K562 (cell line): Measurements from ENCODE around the gene IL11. TPM values are rescaled to one million over a fixed set of nuclear protein-coding genes. Genes with fewer than 3 reads are reported as not detected.

Source experiments
- ATAC-seq: fragments of 200-7000 bp; cut with Tn5 transposase; 3 replicates; pipeline ENCODE4 v1.9.1; 2020; ENCODE audit warnings: moderate library complexity
- BruUV-seq: library from RNA; stranded (reverse); fragments of 400-500 nt; replicated peaks from 2 replicates; lab custom pipeline; 2021; lab: Mats Ljungman, UMichigan
- CTCF ChIA-PET: fragments of 300-600 bp; formaldehyde crosslinking; extraction: SDS; loops from one replicate; lab custom pipeline; 2021; ENCODE audit warnings: low intra/inter-chr PET ratio; lab: Yijun Ruan, JAX
- POLR2A ChIA-PET: fragments of 300-600, 350-650 bp; sonication (Branson Sonifier 250); formaldehyde crosslinking; extraction: SDS; loops from one replicate; lab custom pipeline; 2021; ENCODE audit warnings: antibody characterized with exemption, inconsistent platforms; lab: Yijun Ruan, JAX
- DNase-seq, 4 experiments: peaks; one replicate each; pipeline versions ENCODE4 v3.0.0 to v3.0.0-alpha.2; 2011 to 2018; ENCODE audit warnings: low spot score in 3 of 4, mixed read lengths in 3 of 4; ENCODE audit errors: extremely low read depth in 1 of 4
- FAIRE-seq: peaks from 2 replicates; lab custom pipeline; 2011; peaks lifted over from hg19 to GRCh38; lab: Jason Lieb, UNC
- H2AFZ ChIP-seq: 2 replicates; pipeline ENCODE4 v1.6.0; 2011; ENCODE audit warnings: low read depth, low read length, control low read depth, inconsistent platforms
- H3K27ac ChIP-seq: fragments of 200-600 bp; 3 replicates; pipeline ENCODE4 v1.8.0; 2011; ENCODE audit warnings: low read depth, mild to moderate bottlenecking, control low read depth, inconsistent platforms, low read length, moderate library complexity, mixed read lengths; ENCODE audit errors: extremely low read depth
- H3K27me3 ChIP-seq, 2 experiments: fragments of 300-600 bp in 1 of 2; 2 replicates in 1 of 2; 3 replicates in 1 of 2; pipeline versions ENCODE4 v1.6.0 to v1.8.0; 2011; ENCODE audit warnings: inconsistent platforms in 2 of 2, low read length in 2 of 2, mild to moderate bottlenecking in 1 of 2, mixed read lengths in 1 of 2, moderate library complexity in 1 of 2; ENCODE audit not compliant: control insufficient read depth in 2 of 2, insufficient read depth in 2 of 2
- H3K36me3 ChIP-seq: fragments of 300-600 bp; 3 replicates; pipeline ENCODE4 v1.8.0; 2011; ENCODE audit warnings: mild to moderate bottlenecking, low read length, inconsistent platforms; ENCODE audit not compliant: control insufficient read depth, insufficient read depth
- H3K4me1 ChIP-seq, 2 experiments: fragments of 200-600 bp in 1 of 2; replicated peaks in 1 of 2; 2 replicates in 1 of 2; 3 replicates in 1 of 2; pipeline versions ENCODE4 v1.5.1 to v1.8.0; 2011; ENCODE audit warnings: inconsistent platforms in 2 of 2, low read length in 2 of 2, mild to moderate bottlenecking in 1 of 2, mixed read lengths in 1 of 2, moderate library complexity in 1 of 2; ENCODE audit not compliant: control insufficient read depth in 2 of 2, insufficient read depth in 2 of 2
- H3K4me2 ChIP-seq: 2 replicates; pipeline ENCODE4 v1.6.1; 2011; ENCODE audit warnings: low read length, control low read depth, inconsistent platforms, mixed read lengths; ENCODE audit not compliant: insufficient read depth
- H3K4me3 ChIP-seq: fragments of 200-600 bp; sonication (generic), shearing (Covaris generic); 2 replicates; pipeline ENCODE4 v1.5.1; 2016; ENCODE audit warnings: control low read depth, inconsistent platforms
- H3K79me2 ChIP-seq: fragments of 200-600 bp; 3 replicates; pipeline ENCODE4 v1.8.0; 2011; ENCODE audit warnings: low read length, inconsistent platforms; ENCODE audit not compliant: control insufficient read depth, insufficient read depth
- H3K9ac ChIP-seq, 2 experiments: 2 replicates each; pipeline versions ENCODE4 v1.6.0 to v1.6.1; 2011; ENCODE audit warnings: low read depth in 2 of 2, low read length in 2 of 2, control low read depth in 1 of 2, inconsistent platforms in 1 of 2, mild to moderate bottlenecking in 1 of 2, mixed read lengths in 1 of 2; ENCODE audit not compliant: insufficient read depth in 1 of 2
- H3K9me1 ChIP-seq: one replicate; pipeline ENCODE4 v1.6.0; 2011; ENCODE audit warnings: inconsistent platforms, mild to moderate bottlenecking, low read length, moderate library complexity; ENCODE audit not compliant: control insufficient read depth, insufficient read depth
- H3K9me3 ChIP-seq: replicated peaks from 2 replicates; pipeline ENCODE4 v1.5.1; 2011; ENCODE audit warnings: low read depth, low read length, inconsistent platforms; ENCODE audit not compliant: control insufficient read depth, insufficient read depth
- H4K20me1 ChIP-seq: replicated peaks from 2 replicates; pipeline ENCODE4 v1.6.1; 2011; ENCODE audit warnings: low read length, inconsistent platforms, mixed read lengths; ENCODE audit not compliant: control insufficient read depth, insufficient read depth
- EHMT2 ChIP-seq: fragments of 450-650 bp; IDR thresholded peaks from 2 replicates; pipeline ENCODE4 v1.6.1; 2018; ENCODE audit warnings: antibody characterized with exemption
- HDAC1 ChIP-seq, 2 experiments: fragments of 450-650 bp; IDR thresholded peaks; 2 replicates each; pipeline ENCODE4 v1.6.1; 2016 to 2017; ENCODE audit warnings: inconsistent platforms in 1 of 2, mild to moderate bottlenecking in 1 of 2, moderate library complexity in 1 of 2
- NCOA6 ChIP-seq: fragments of 450-650 bp; IDR thresholded peaks from 2 replicates; pipeline ENCODE4 v1.6.1; 2017; ENCODE audit warnings: mild to moderate bottlenecking
- RFX1 ChIP-seq: fragments of 450-650 bp; IDR thresholded peaks from 2 replicates; pipeline ENCODE4 v1.6.1; 2016; ENCODE audit warnings: mild to moderate bottlenecking, moderate library complexity
- SREBF2 ChIP-seq: sonication (generic); formaldehyde crosslinking; IDR thresholded peaks from 2 replicates; pipeline ENCODE4 v1.4.0; 2020; ENCODE audit warnings: mild to moderate bottlenecking, missing genetic modification reagents
- TAF1 ChIP-seq: IDR thresholded peaks from 2 replicates; pipeline ENCODE4 v1.6.1; 2011; ENCODE audit warnings: mild to moderate bottlenecking, low read length, moderate library complexity; ENCODE audit not compliant: insufficient read depth, control insufficient read depth, severe bottlenecking; ENCODE audit errors: extremely low read depth
- WGBS: fragments of 100-300 bp; shearing (Covaris generic); methylation state at CpG from one replicate; pipeline ENCODE4 v1.1.6; 2016; ENCODE audit warnings: low coverage, mixed read lengths; ENCODE audit not compliant: insufficient coverage; ENCODE audit errors: missing lambda C conversion rate; 5-methylcytosine and 5-hydroxymethylcytosine counted together
- in situ Hi-C: fragments of 300-500 bp; cut with MboI; formaldehyde crosslinking; loops from 4 replicates; pipeline ENCODE4 v1.15.0; 2018; ENCODE audit warnings: inconsistent platforms, mixed read lengths
- intact Hi-C: fragments of 100-400 bp; cut with micrococcal nuclease; formaldehyde crosslinking; loops from 2 replicates; pipeline ENCODE4 v1.14.2; 2022
- polyA plus RNA-seq, 8 experiments: library from polyadenylated mRNA; depleted of rRNA in 4 of 8; stranded (reverse) in 5 of 8; unstranded in 3 of 8; fragments of >200 nt; fragmentation: Nextera tagmentation in 2 of 8; fragmentation: Illumina TruSeq in 1 of 8; extraction: Ambion mirVana in 2 of 8; extraction: Trizol in 1 of 8; gene quantifications; 2 replicates each; pipeline versions ENCODE4 v1.2.1 to v1.2.3, GENCODE V29; 2011 to 2014; ENCODE audit warnings: inconsistent platforms in 1 of 8, missing spikeins in 1 of 8
- total RNA-seq, 7 experiments: library from RNA; depleted of rRNA in 6 of 7; stranded (reverse); fragments of >200 nt in 6 of 7; fragmentation: Illumina TruSeq in 2 of 7; extraction: Trizol in 2 of 7; gene quantifications; 2 replicates each; pipeline versions ENCODE4 v1.2.1 to v1.2.3, GENCODE V29; 2011 to 2021; ENCODE audit warnings: low replicate concordance in 1 of 7
- TF ChIP-seq, protein P1 (sequence below): fragments of 450-650 bp; formaldehyde crosslinking; IDR thresholded peaks from 2 replicates; pipeline ENCODE4 v1.4.0; 2020; ENCODE audit warnings: mild to moderate bottlenecking, moderate library complexity
- TF ChIP-seq, protein P2 (sequence below): fragments of 450-650 bp; IDR thresholded peaks from 2 replicates; pipeline ENCODE4 v1.6.1; 2016
- TF ChIP-seq, protein P3 (sequence below), 2 experiments: fragments of 450-650 bp in 1 of 2; sonication (generic) in 1 of 2; formaldehyde crosslinking in 1 of 2; IDR thresholded peaks in 1 of 2; conservative IDR thresholded peaks in 1 of 2; 2 replicates each; pipeline versions ENCODE4 v1.6.1 to v1.8.1; 2016 to 2023; ENCODE audit warnings: mild to moderate bottlenecking in 2 of 2, moderate library complexity in 2 of 2, inconsistent platforms in 1 of 2, missing genetic modification reagents in 1 of 2

Gene IL11
- total and polyA plus RNA-seq, 9 of the 15 experiments (the other 6 are each of a cell fraction or from before 2014, with no cell fraction given), result 0.04 to 0.42 (median 0.06) TPM; not detected in 6

DNA sequence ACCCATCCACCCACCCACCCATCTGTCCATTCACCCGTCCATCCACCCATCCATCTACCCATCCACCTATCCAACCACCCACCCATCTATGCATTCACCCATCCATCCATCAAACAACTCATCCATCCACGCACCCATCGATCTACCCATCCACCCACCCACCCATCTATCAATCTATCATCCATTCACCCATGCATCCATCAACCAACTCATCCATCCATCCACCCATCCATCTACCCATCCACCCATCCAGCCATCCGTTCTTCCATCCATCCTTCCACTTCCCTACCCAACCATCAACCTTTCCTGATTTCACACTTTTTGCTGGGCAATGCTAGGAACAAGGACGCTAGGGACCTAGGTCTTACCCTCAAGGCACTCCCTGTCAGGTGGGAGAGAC lies 11.8 kb upstream of the IL11 start:
- no peak overlapping the region for H3K4me3 ChIP-seq
- WGBS, result 89% methylated on average over 4 of the region's 5 CpGs
- FAIRE-seq, result no peak
- peaks cover 44% of the 10 kb centered on the region for H3K79me2 ChIP-seq
- no peak overlapping the region for H2AFZ ChIP-seq
- no peak for ATAC-seq
- H3K36me3 ChIP-seq, result peaks cover 11% of the 10 kb centered on the region
- H3K4me1 ChIP-seq, result peaks cover 18 to 45% of the 10 kb centered on the region in 2 experiments
- BruUV-seq, result no TSS peak
- no peak for DNase-seq
- in situ Hi-C loops, result no loop called here
- ChIA-PET POLR2A (interaction anchor here (12.9 kb wide), 1 partner anchor 23 kb away, joined by 195 read pairs; the partner anchor contains the start of gene UBE2S), CTCF (no interaction called here)
- H3K4me2 ChIP-seq, result peak overlapping the region; percentile 16; the same call in 1 of the 2 replicates
- TF ChIP-seq EHMT2, result peak; percentile 64; the same call in 1 of the 2 replicates
- no peak for TF ChIP-seq NCOA6
- TF ChIP-seq HDAC1 (IDR thresholded peaks at IDR 0.05), result peak in 1 of 2 experiments; percentile 10; a peak in 1 of 4 replicates
- H4K20me1 ChIP-seq, result peaks cover 10% of the 10 kb centered on the region
- no peaks in the 10 kb centered on the region for H3K27me3 ChIP-seq
- no peaks in the 10 kb centered on the region; the same call in 1 of the 2 replicates for H3K9me3 ChIP-seq
- no peak overlapping the region for H3K27ac ChIP-seq
- intact Hi-C loops, result no loop called here
- no peak overlapping the region for H3K9ac ChIP-seq
- no peaks in the 10 kb centered on the region for H3K9me1 ChIP-seq

DNA sequence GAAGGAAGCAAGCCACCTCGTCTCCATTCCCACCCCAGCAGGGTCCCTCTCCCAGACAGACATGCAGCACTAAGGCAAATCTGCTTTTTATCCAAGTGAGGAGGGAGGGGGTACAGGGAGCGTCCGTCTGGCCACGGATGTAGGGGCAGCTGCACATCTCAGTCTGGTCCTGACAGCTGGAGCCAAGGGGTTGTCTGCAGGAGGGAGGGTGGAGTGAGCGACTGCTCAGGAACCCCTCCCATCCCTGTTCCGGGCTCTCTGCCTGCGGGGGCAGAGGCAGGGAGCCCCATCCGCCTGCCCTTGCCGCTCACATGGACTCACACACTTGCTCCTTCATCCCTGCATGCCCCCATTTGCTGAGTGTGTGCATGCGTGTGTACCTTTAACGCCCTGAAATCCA lies 8.9 kb upstream of the IL11 start:
- Histone ChIP-seq H3K4me2 (no peak overlapping the region), H3K9ac (peak overlapping the region in 1 of 2 experiments; percentile 29; a peak in 2 of 4 replicates), H3K27me3 (no peaks in the 10 kb centered on the region), H3K9me3 (no peaks in the 10 kb centered on the region; the same call in 1 of the 2 replicates), H2AFZ (no peak overlapping the region), H3K36me3 (no peaks in the 10 kb centered on the region), H3K27ac (no peak overlapping the region), H3K79me2 (peaks cover 20% of the 10 kb centered on the region), H4K20me1 (no peaks in the 10 kb centered on the region), H3K4me3 (no peak overlapping the region), H3K4me1 (peaks cover 21 to 52% of the 10 kb centered on the region in 2 experiments), H3K9me1 (no peaks in the 10 kb centered on the region)
- WGBS, result 42% methylated on average over 8 of the region's 11 CpGs
- ChIA-PET CTCF (no interaction called here), POLR2A (interaction anchor here (0.7 to 1.2 kb wide), 2 partner anchors 28 to 304 kb away, joined by 4 to 7 read pairs; partner anchors contain the start of gene UBE2S)
- DNase-seq, result no peak
- in situ Hi-C loops (no loop called here), intact Hi-C loops (no loop called here)
- no TSS peak for BruUV-seq
- no peak for FAIRE-seq
- ATAC-seq, result no peak
- TF ChIP-seq, protein P1, sequence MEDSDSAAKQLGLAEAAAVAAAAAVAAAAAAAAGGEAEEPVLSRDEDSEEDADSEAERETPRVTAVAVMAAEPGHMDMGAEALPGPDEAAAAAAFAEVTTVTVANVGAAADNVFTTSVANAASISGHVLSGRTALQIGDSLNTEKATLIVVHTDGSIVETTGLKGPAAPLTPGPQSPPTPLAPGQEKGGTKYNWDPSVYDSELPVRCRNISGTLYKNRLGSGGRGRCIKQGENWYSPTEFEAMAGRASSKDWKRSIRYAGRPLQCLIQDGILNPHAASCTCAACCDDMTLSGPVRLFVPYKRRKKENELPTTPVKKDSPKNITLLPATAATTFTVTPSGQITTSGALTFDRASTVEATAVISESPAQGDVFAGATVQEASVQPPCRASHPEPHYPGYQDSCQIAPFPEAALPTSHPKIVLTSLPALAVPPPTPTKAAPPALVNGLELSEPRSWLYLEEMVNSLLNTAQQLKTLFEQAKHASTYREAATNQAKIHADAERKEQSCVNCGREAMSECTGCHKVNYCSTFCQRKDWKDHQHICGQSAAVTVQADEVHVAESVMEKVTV (CRISPR knock-in tag), result no peak
- TF ChIP-seq, protein P2, sequence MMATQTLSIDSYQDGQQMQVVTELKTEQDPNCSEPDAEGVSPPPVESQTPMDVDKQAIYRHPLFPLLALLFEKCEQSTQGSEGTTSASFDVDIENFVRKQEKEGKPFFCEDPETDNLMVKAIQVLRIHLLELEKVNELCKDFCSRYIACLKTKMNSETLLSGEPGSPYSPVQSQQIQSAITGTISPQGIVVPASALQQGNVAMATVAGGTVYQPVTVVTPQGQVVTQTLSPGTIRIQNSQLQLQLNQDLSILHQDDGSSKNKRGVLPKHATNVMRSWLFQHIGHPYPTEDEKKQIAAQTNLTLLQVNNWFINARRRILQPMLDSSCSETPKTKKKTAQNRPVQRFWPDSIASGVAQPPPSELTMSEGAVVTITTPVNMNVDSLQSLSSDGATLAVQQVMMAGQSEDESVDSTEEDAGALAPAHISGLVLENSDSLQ, result no peak
- TF ChIP-seq TAF1 (no peak), RFX1 (no peak), SREBF2 (no peak)
- TF ChIP-seq, protein P3, sequence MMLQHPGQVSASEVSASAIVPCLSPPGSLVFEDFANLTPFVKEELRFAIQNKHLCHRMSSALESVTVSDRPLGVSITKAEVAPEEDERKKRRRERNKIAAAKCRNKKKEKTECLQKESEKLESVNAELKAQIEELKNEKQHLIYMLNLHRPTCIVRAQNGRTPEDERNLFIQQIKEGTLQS (IDR thresholded peaks at IDR 0.05), result no peak
- TF ChIP-seq, protein P3 (CRISPR knock-in tag; conservative IDR thresholded peaks at IDR 0.05), result no peak
